Adrenal gland (tissue), 12 donors: ENCODE data around the gene SEZ6. TPM values are rescaled to one million over a fixed set of nuclear protein-coding genes. Genes with fewer than 3 reads are reported as not detected.

Experiments
- DNase-seq, 7 donors: peaks; one replicate each; pipeline ENCODE4 v3.0.0-alpha.2; 2019 to 2020
- H3K27ac ChIP-seq, 5 donors: fragments of 200-600 bp; sonication (generic) in 4 of 5; 1 replicate in 3 of 5; 2 replicates in 2 of 5; pipeline versions ENCODE4 v1.5.1 to v1.8.0; 2016 to 2020; ENCODE audit warnings: mild to moderate bottlenecking in 1 of 5
- H3K27me3 ChIP-seq: fragments of 200-600 bp; 2 replicates; pipeline ENCODE4 v1.8.0; 2021
- H3K36me3 ChIP-seq, 2 donors: fragments of 200-600 bp; replicated peaks in 1 of 2; 1 replicate in 1 of 2; 2 replicates in 1 of 2; pipeline versions ENCODE4 v1.5.1 to v1.8.0; 2018 to 2022
- H3K4me1 ChIP-seq, 2 donors: fragments of 200-600 bp; replicated peaks in 1 of 2; 1 replicate in 1 of 2; 2 replicates in 1 of 2; pipeline versions ENCODE4 v1.5.1 to v1.8.0; 2018 to 2021
- H3K4me3 ChIP-seq, 4 donors: fragments of 200-600 bp; sonication (generic) in 3 of 4; one replicate each; pipeline ENCODE4 v1.5.1; 2016 to 2018
- H3K9me3 ChIP-seq, 3 donors: fragments of 200-600 bp; sonication (generic) in 1 of 3; replicated peaks in 1 of 3; 1 replicate in 2 of 3; 2 replicates in 1 of 3; pipeline versions ENCODE4 v1.5.1 to v1.8.0; 2016 to 2021
- CTCF ChIP-seq, 6 experiments: fragments of 450-650 bp in 4 of 6; fragments of 200-600 bp in 2 of 6; sonication (generic) in 1 of 6; IDR thresholded peaks; 1 replicate in 5 of 6; 2 replicates in 1 of 6; pipeline versions ENCODE4 v1.5.1 to v1.8.0; 2016 to 2021; ENCODE audit warnings: antibody characterized with exemption in 6 of 6, mild to moderate bottlenecking in 2 of 6, moderate library complexity in 1 of 6
- POLR2A ChIP-seq, 2 donors: fragments of 450-650 bp; IDR thresholded peaks; one replicate each; pipeline ENCODE4 v1.6.1; 2017; ENCODE audit warnings: antibody characterized with exemption in 2 of 2, mild to moderate bottlenecking in 2 of 2, moderate library complexity in 1 of 2
- WGBS, 4 donors: extraction: QIAGEN DNeasy Blood & Tissue Kit in 2 of 4; methylation state at CpG; one replicate each; pipeline versions ENCODE4 v1.1.5 to v1.1.7; 2013 to 2017; 5-methylcytosine and 5-hydroxymethylcytosine counted together
- intact Hi-C, 2 donors: fragments of 100-400 bp; cut with DNase I; formaldehyde crosslinking; loops; one replicate each; pipeline versions ENCODE4 v1.14.1 to v1.15.0; 2022 to 2023
- polyA plus RNA-seq, 3 donors: library from polyadenylated mRNA; stranded (reverse); fragments of 200-250 nt in 2 of 3; fragments of 350-450 nt in 1 of 3; fragmentation: Illumina TruSeq in 1 of 3; extraction: RNeasy Lipid Tissue Mini Kit (QIAGEN cat#74804) in 1 of 3; gene quantifications; one replicate each; pipeline ENCODE4 v1.2.3, GENCODE V29; 2013 to 2014
- total RNA-seq, 9 donors: library from RNA; depleted of rRNA in 4 of 9; stranded (reverse); fragments of >200 nt in 4 of 9; fragments of 120-200 nt in 1 of 9; fragmentation: NEBNext Ultra II Directional in 1 of 9; extraction: Animal tissue kit (Norgen Biotek cat#: 25700) in 1 of 9; gene quantifications; one replicate each; pipeline versions ENCODE4 v1.1.0 to v1.2.4, GENCODE V29; 2013 to 2023
- donor health status: healthy with polysubstance abuse.
- donor health status: Bipolar disorder and iron deficiency.
- donor health status: DM: yes; HTN: yes; CAD: no.
- donor health status: DM: no; HTN: no; CAD: no.
- donor health status: DM: no; HTN: no; CAD: no.
- donor health status: DM: yes; HTN: yes; CAD: no.

Gene SEZ6
- total and polyA plus RNA-seq, 12 donors: 0.11 to 1.0 (median 0.33) TPM; not detected in 6

- no peak for DNase-seq
- TF ChIP-seq CTCF (IDR thresholded peaks at IDR 0.05): no peak
- no peak for TF ChIP-seq POLR2A (IDR thresholded peaks at IDR 0.05)
- Histone ChIP-seq H3K36me3 (peaks cover 0 to 13% of the 10 kb centered on the region in 2 donors), H3K27ac (no peak overlapping the region), H3K9me3 (no peaks in the 10 kb centered on the region), H3K4me1 (peaks cover 10 to 46% of the 10 kb centered on the region in 2 donors), H3K4me3 (no peak overlapping the region), H3K27me3 (no peaks in the 10 kb centered on the region)
- intact Hi-C loops: no loop called here
- WGBS, 4 donors: 38 to 53% (median 49%) methylated on average over 3 of the region's 3 CpGs
These were observed 58.2 kb downstream of the SEZ6 start for GRCh38 chr17:28947639-28948038.

- peak overlapping the region in 2 of 5 donors; percentile 20 to 43 for H3K27ac ChIP-seq
- intact Hi-C loops: no loop called here
- H3K36me3 ChIP-seq: peaks cover 0 to 13% of the 10 kb centered on the region in 2 donors
- no peak for TF ChIP-seq POLR2A (IDR thresholded peaks at IDR 0.05)
- no peak for TF ChIP-seq CTCF (IDR thresholded peaks at IDR 0.05)
- H3K9me3 ChIP-seq: no peaks in the 10 kb centered on the region
- no peak for DNase-seq
- no peak overlapping the region for H3K4me3 ChIP-seq
- H3K4me1 ChIP-seq: peaks cover 15 to 52% of the 10 kb centered on the region in 2 donors
- 74 to 83% (median 79%) methylated on average over 4 of the region's 4 CpGs for WGBS, 4 donors
- H3K27me3 ChIP-seq: no peaks in the 10 kb centered on the region
These were observed 59.6 kb downstream of the SEZ6 start for GRCh38 chr17:28946239-28946638.

- H3K27ac ChIP-seq: peak overlapping the region in 2 of 5 donors; percentile 4 to 20
- DNase-seq: peak in 1 of 7 donors; percentile 41
- no peaks in the 10 kb centered on the region for H3K27me3 ChIP-seq
- H3K9me3 ChIP-seq: no peaks in the 10 kb centered on the region
- H3K4me3 ChIP-seq: no peak overlapping the region
- intact Hi-C loops: no loop called here
- TF ChIP-seq CTCF (IDR thresholded peaks at IDR 0.05) (no peak), POLR2A (IDR thresholded peaks at IDR 0.05) (no peak)
- peaks cover 23 to 62% of the 10 kb centered on the region in 2 donors for H3K4me1 ChIP-seq
- 54 to 69% (median 58%) methylated on average over 8 of the region's 8 CpGs for WGBS, 4 donors
- H3K36me3 ChIP-seq: peaks cover 0 to 13% of the 10 kb centered on the region in 2 donors
These were observed 60.7 kb downstream of the SEZ6 start for GRCh38 chr17:28944862-28945741.

- no peak overlapping the region for H3K4me3 ChIP-seq
- DNase-seq: peak in 1 of 7 donors; percentile 18
- WGBS, 4 donors: 85 to 91% (median 88%) methylated on average over 4 of the region's 4 CpGs
- H3K36me3 ChIP-seq: peaks cover 0 to 13% of the 10 kb centered on the region in 2 donors
- H3K27ac ChIP-seq: no peak overlapping the region
- intact Hi-C loops: no loop called here
- TF ChIP-seq POLR2A (IDR thresholded peaks at IDR 0.05): no peak
- no peak for TF ChIP-seq CTCF (IDR thresholded peaks at IDR 0.05)
- H3K4me1 ChIP-seq: peaks cover 25 to 69% of the 10 kb centered on the region in 2 donors
- H3K27me3 ChIP-seq: no peaks in the 10 kb centered on the region
- no peaks in the 10 kb centered on the region for H3K9me3 ChIP-seq
These were observed 61.5 kb downstream of the SEZ6 start for GRCh38 chr17:28944343-28944742.
